ENCODE results near the gene RAB7A.

RAB7A gene

GRCh38 chr3:128726023-128727016, at the start of gene RAB7A:
RAB7A (plus strand) TSS chr3:128726183; CDS start chr3:128795368, 69,185 bp downstream.
- peak; percentile 91 for DNase-seq (ENCODE audit: low read depth)

DNA sequence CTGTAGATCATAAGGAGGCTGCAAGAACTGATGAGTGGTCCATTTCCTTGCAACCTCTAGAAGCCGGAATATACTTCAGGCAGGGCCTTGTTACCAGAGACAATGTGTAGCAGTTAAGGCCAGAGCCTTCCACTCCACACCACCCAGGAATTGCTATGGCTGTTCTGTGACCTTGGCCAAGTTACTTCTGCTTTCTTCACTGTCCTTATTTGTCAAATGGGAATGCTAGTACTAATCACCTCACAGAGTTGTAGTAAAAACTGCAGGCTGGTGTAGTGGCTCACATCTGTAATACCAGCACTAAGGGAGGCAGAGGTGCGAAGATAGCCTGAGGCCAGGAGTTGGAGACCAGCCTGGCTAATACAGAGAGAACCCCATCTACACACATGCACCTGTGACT, 46.6 kb upstream of the RAB7A start:
- no peak for DNase-seq (ENCODE audit: low read depth)

DNA sequence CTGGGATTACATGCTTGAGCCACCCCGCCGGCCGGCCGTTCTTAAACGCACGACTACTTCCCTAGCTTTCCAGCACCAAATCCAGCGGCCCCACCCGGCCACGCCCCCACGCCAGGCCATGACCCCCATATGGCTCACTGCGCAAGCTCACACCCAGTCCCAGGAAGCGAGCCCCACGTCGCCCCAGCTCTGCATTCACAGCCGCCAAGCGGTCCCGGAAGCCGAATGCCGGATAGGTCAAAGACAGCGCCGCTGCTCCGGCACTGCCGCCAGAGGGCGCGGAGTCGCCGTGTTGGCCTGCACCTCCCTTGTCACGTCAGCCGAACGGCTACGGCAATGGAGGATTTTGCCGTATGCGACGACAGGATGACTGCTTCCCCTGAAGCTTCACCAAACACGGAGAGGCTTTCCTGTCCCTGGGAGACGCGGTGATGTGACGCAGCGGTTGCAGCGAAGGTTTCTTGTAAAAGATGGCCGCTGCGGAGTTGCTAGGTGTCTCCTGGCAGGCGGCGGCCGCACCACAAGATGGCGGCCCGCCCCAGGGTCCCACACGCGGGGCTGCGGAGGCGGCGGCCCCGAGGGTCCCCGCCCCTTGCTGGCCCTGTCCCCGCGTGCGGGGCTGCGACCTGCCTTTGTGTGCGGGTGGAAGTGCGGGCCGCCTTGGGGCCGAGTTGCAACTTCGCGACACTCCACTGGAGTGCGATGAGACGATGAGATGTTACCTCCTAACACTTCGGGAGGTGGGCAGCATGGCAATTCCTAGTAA, 45.2 kb upstream of the RAB7A start:
- DNase-seq (ENCODE audit: low read depth) = peak; percentile 95

GRCh38 chr3:128681369-128681829, 44.6 kb upstream of the RAB7A start:
- peak; percentile 25 for DNase-seq (ENCODE audit: low read depth)

DNA sequence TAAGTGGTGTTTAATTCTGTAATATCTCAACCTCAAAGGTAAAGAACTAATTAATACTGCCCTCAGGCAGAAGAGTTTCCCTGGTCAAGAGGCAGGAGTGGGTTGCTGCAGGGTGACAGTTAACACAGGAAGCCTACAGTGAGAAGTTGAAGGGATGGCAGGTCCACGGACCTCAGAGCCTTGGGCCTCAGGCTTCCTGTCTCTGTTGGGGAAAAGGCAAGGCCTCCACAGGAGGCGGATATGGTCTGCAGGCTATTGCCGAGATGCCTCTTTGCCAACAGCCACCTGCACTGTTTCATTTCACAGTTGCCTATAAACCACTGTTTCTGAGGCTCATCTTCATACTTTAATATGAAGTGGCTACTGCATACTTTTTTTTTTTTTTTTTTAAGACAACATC, 42.0 kb upstream of the RAB7A start:
- DNase-seq (ENCODE audit: low read depth) = no peak

DNA sequence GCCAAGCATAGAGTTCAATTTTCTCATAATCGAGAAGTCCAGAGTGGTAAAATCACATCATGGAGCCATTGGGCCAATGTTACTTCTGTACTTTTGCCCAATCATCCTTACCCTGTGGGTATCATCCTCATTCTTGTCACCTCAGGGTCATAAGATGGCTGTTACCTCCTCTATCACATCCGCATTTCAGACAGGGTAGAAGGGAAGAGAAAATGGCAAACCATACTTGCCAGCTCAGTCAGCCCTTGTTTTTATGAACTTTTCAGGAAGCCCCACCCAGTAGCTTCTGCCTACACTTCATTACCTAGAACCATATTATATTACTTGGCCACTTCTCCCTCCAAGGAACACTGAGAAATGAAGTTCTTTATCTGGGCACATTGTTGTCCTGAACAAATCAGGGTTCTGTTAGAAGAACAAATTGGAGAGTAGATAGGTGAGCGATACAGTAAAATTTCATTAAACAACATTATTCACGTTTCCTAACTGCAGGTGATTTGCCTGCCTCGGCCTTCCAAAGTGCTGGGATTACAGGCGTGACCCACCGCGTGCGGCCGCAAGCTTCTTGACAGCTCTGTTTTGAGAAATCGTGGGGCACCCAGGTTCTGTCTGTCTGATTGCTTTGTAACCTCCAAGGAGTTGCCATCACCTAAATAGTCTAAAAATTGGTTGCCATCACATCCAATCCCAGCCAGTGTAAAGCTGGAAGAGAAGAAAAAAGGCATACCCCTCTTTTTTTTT, 40.8 kb upstream of the RAB7A start:
- no peak for DNase-seq (ENCODE audit: low read depth)

DNA sequence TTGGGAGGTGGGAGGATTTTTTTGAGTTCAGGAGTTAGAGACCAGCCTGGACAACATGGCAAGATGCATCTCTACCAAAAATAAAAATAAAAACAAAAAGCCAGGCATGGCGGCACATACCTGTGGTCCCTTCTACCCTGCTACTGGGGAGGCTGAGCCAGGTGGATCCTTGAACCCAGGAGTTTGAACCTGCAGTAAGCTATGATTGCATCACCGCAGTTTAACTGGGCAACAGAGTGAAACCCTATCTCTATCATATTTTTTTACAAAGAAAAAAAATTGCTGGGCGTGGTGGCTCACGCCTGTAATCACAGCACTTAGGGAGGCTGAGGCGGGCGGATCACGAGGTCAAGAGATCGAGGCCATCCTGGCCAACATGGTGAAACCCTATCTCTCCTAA, 39.5 kb upstream of the RAB7A start:
- DNase-seq (ENCODE audit: low read depth) = no peak

DNA sequence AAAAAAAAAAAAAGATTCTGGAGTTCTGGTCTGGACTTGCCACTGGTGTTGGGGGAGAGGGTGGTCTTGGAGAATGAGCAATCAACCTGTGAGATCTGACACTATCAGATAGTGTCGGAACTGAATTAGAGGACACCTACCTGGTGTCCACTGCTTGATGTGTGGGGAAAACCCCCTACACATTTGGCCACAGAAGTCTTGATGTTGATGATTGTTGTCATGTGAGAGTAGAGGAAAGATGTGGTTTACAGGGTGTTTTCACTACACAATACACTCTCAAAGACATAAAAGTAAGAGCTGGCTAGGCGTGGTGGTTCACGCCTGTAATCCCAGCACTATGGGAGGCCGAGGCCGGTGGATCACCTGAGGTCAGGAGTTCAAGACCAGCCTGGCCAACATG, 36.9 kb upstream of the RAB7A start:
- no peak for DNase-seq (ENCODE audit: low read depth)

- DNase-seq (ENCODE audit: low read depth) = no peak
Observed at GRCh38 chr3:128693696-128694095, 32.3 kb upstream of the RAB7A start.

- no peak for DNase-seq (ENCODE audit: low read depth)
Observed at GRCh38 chr3:128697341-128697740, 28.6 kb upstream of the RAB7A start.

DNA sequence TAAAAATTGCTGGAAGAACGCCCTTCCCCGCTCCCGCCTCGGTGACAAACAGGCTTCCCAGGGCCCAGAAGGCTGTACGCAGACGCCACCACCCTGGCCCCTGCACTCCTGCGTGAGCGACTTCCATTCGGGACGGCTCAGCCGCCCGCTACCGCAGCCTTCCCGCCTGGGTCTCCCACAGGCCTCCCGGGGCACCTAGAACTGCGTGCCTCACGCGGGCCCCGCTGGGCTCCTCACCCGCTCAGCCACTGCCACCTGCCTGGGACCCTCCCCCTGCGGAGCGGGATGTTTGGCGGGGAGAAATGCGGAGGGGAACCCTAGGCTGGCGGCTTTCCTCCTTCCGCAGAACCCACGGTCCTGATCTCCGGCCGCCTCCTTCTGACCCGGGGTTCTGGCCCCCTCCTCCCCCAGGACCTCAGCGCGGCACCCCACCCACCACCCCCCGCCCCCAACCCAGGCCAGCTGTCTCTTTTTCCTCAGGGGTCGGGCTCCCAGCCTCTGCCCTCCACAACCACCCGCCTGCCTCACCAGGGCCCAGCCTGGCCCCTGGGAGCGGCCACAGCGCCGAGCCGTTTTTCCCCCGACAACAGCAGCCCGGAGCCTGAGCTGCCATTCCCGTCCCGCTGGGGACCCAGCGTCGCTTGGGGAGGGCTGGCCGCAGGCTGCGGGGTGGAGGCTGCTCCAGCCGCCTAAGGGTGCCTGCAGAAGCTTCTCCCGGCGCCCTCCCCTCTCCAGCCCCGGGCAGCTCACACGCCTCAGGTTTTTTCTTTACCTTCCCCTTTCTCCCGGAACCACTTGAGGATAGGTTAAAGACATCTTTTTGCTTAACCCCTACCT, 27.6 kb upstream of the RAB7A start:
- no peak for DNase-seq (ENCODE audit: low read depth)

GRCh38 chr3:128701342-128702212, 24.4 kb upstream of the RAB7A start:
- DNase-seq (ENCODE audit: low read depth) = no peak

DNA sequence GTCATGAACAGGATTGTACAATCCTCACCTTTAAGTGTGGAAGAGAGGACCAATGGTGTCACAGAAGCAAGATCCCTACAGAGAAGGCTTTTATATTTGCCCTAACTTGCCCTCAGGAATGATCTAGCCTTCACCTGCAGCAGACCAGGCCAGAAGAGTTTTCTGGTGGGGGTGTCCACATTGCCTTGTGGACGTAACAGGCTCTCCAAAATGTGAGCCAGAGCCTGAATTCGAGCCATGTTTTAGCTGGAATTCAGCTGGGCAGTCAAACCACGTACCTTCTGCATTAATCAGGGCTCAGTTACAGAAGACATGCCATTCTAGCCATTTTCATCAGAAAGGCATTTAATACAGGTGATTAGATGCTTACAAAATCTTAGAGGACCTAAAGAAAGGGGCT, 23.6 kb upstream of the RAB7A start:
- DNase-seq (ENCODE audit: low read depth) = no peak

DNA sequence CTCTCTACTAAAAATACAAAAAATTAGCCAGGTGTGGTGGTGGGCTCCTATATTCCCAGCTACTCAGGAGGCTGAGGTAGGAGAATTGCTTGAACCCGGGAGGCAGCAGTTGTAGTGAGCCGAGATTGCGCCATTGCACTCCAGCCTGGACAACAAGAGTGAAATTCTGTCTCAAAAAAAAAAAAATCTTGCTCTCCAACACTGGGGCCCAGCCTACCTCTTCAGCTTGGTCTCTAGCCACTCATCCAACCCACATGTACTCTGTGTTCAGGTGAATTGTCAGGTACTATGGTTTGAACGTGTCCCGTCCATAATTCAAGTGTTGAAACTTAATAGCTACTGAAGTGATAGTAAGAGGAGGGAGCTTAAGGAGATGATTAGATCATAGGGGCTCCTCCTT, 22.4 kb upstream of the RAB7A start:
- DNase-seq (ENCODE audit: low read depth) = no peak

- DNase-seq (ENCODE audit: low read depth) = no peak
Observed at GRCh38 chr3:128706086-128706615, 19.8 kb upstream of the RAB7A start.

DNA sequence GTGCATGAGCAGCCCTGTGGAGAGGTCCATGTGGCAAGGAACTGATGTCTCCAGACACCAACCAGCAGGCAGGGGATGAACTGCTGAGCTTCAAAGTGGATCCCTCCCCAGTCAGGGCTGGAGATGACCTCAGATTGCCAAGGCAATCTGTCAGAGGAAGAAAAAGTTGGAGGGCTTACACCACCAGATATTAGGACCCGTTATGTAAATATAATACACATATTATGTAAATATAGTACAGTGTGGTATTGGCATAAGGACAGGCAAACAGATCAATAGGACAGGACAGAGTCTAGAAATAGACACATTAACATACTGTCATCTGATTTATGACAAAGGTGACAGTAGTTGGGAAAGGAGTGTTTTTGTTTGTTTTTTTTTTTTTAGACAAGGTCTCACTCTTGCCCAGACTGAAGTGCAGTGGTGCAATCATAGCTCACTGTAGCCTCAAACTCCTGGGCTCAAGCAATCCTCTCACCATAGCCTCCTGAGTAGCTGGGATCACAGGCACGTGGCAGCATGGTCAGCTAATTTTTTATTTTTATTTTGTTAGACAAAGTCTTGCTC, 18.0 kb upstream of the RAB7A start:
- DNase-seq (ENCODE audit: low read depth) = no peak

DNA sequence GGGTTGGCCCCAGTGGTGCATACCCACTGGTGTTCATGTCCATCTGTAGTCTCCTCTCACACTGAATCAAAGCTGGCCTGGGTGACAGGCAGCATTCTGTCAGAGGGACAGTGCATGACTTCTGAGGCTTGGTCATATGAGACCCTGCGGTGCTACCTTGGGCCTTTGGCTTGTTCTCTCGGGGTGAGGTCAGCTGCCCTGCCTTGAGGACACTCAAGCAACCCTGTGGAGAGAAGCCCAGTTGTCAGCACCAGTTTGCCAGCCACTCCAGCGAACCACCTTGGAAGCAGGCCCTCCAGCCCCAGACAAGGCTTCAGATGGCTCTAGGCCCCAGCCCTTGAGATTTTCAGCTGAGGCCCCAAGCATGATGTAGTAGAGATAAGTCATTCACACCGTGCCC, 16.9 kb upstream of the RAB7A start:
- DNase-seq (ENCODE audit: low read depth) = no peak

DNA sequence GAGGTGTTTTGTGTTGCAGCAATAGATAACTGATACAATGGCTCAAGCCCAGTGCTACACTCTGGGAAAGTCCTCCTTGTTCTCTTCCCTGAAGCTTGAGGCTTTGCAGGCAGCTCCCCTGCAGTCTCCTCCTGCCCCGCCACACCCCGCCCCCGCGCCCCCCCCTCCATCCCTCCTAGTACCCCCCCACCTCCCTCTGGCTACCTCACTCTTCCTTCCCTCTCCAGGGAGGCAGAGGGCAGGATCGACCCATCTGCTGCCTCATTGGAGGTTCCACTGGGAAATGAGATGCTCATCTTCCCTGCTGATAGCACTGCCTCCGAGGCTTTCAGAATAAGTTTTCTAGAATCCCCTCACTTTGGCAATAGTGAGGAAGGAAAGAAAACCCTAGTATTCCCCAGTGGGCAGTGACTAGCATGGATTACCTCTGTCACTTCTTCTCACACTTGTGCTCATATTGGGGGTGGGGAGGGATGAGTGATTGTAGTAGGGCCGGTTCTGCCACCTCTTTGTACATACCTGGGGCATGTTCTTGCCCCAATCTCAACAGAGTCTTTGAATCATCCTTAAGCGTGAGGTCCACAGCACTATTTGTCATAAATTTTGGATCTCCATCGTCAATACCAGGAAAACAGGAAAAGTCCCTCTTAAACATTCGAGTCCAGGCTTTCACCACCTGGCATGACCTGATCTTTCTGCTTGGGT, 16.3 kb upstream of the RAB7A start:
- DNase-seq (ENCODE audit: low read depth) = no peak

- no peak for DNase-seq (ENCODE audit: low read depth)
Observed at GRCh38 chr3:128710816-128711433, 15.1 kb upstream of the RAB7A start.
